ENCODE measurements around the gene IFIT5.
A peak's percentile ranks its signal among the peaks of the same experiment; 100 is the strongest.
"Not testable (repeated sequence)": the region's sequence is repeated elsewhere in the genome, so short reads cannot be mapped to it uniquely, and the experiment has no call there.

Gene IFIT5

GRCh38 chr10:89392974-89393373 is 21.4 kb upstream of the IFIT5 start:
- DNase-seq (ENCODE audit: low spot score), result peak; percentile 76

GRCh38 chr10:89393898-89394297 is 20.5 kb upstream of the IFIT5 start:
- no peak for DNase-seq (ENCODE audit: low spot score)

- DNase-seq (ENCODE audit: low spot score), result no peak
These were observed 19.2 kb upstream of the IFIT5 start for GRCh38 chr10:89395141-89395540.

GRCh38 chr10:89398003-89398749 is 16.2 kb upstream of the IFIT5 start:
- no peak for DNase-seq (ENCODE audit: low spot score)

DNA sequence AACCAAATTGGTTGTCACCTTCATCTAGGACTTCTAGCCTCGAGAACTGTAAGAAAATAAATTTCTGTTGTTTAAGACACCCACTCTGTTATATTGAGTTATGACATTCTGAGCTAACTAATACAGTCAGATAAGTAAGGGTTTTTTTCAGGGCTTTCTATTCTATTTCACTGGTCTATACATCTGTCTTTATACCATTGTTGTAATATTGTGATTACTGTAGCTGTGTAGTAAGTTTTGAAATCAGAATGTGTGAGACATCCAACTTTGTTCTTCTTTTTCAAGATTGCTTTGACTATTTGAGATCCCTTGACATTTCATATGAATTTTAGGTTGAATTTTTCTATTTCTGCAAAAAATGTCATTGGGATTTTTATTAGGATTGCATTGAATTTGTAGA is 14.4 kb upstream of the IFIT5 start:
- DNase-seq (ENCODE audit: low spot score), result no peak

DNA sequence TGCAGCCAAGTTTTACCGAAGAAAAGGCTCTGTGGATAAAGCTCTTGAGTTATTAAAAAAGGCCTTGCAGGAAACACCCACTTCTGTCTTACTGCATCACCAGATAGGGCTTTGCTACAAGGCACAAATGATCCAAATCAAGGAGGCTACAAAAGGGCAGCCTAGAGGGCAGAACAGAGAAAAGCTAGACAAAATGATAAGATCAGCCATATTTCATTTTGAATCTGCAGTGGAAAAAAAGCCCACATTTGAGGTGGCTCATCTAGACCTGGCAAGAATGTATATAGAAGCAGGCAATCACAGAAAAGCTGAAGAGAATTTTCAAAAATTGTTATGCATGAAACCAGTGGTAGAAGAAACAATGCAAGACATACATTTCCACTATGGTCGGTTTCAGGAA is 11.3 kb upstream of the IFIT5 start:
- DNase-seq (ENCODE audit: low spot score), result no peak

DNA sequence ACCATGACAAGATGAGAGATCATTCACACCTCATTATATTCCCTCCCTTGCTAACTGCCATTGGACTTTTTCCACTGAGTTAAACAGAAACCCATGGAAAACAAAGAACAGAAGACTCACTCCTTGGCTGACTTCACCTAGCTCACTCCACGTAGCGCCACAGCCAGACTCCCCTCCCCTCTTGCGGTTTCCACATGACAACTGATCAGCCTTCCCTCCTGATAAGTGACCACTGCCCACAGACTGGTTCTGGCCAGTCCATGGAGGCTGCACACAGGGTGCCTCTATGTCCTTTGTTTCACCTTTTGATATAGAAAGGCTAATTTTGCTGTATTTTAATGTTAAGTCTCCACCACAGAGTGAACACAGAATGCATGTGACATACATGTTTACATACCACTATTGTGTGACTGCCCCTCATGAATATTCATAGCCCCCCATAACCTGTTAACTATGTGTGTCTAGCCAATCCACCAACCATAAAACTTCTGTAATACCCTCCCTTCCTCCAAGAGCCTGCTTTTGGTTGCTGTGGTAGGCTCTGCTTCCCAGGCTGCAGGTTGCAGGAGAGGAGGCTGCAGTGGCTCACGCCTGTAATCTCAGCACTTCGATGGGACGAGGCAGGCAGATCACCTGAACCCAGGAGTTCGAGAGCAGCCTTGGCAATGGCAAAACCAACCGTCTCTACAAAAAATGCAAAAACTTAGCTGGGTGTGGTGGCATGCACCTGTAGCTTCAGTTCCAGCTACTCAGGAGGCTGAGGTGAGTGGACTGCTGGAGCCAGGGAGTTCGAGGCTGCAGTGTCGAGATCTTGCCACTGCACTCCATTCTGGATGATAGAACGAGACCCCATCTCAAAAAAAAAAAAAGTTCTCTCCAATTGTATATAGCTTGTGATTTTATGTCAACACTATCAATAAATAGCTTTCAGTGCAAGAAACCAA is 10.0 kb upstream of the IFIT5 start:
- no peak for DNase-seq (ENCODE audit: low spot score)

DNA sequence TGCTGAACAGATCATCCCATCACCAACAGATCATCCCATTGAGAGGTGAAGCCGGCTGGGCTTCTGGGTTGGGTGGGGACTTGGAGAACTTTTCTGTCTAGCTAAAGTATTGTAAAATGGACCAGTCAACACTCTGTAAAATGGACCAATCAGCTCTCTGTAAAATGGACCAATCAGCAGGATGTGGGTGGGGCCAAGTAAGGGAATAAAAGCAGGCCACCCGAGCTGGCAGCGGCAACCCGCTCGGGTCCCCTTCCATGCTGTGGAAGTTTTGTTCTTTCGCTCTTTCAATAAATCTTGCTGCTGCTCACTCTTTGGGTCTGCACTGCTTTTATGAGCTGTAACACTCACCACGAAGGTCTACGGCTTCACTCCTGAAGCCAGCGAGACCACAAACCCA is 8.2 kb upstream of the IFIT5 start:
- DNase-seq (ENCODE audit: low spot score), result not testable (repeated sequence)

GRCh38 chr10:89407792-89408191 is 6.6 kb upstream of the IFIT5 start:
- DNase-seq (ENCODE audit: low spot score), result not testable (repeated sequence)

- DNase-seq (ENCODE audit: low spot score), result not testable (repeated sequence)
These were observed 5.1 kb upstream of the IFIT5 start for GRCh38 chr10:89409282-89409681.

DNA sequence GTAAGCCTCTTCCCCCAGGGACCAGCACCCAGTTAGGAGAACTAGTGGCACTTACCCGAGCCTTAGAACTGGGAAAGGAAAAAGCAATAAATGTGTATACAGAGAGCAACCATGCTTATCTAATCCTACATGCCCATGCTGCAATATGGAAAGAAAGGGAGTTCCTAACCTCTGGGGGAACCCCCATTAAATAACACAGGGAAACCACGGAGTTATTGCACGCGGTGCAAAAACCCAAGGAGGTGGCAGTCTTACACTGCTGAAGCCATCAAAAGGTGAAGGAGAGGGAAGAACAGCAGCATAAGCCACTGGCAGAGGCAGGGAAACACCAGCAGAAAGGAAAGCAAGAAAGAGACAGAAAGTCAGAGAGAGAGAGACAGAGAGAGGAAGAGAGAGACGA is 3.8 kb upstream of the IFIT5 start:
- DNase-seq (ENCODE audit: low spot score), result not testable (repeated sequence)

GRCh38 chr10:89411135-89411534 is 3.2 kb upstream of the IFIT5 start:
- not testable (repeated sequence) for DNase-seq (ENCODE audit: low spot score)

DNA sequence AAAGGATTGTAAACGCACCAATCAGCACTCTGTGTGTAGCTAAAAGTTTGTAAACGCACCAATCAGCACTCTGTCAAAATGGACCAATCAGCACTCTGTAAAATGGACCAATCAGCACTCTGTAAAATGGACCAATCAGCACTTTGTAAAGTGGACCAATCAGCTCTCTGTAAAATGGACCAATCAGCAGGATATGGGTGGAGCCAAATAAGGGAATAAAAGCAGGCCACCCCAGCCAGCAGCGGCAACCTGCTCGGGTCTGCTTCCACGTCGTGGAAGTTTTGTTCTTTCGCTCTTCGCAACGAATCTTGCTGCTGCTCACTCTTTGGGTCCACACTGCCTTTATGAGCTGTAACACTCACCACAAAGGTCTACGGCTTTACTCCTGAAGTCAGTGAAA is 2.1 kb upstream of the IFIT5 start:
- not testable (repeated sequence) for DNase-seq (ENCODE audit: low spot score)

GRCh38 chr10:89413398-89413912 is 913 bp upstream of the IFIT5 start:
- no peak for DNase-seq (ENCODE audit: low spot score)

- peak; percentile 67 for DNase-seq (ENCODE audit: low spot score)
These were observed 782 bp downstream of the IFIT5 start for GRCh38 chr10:89414879-89415821.

DNA sequence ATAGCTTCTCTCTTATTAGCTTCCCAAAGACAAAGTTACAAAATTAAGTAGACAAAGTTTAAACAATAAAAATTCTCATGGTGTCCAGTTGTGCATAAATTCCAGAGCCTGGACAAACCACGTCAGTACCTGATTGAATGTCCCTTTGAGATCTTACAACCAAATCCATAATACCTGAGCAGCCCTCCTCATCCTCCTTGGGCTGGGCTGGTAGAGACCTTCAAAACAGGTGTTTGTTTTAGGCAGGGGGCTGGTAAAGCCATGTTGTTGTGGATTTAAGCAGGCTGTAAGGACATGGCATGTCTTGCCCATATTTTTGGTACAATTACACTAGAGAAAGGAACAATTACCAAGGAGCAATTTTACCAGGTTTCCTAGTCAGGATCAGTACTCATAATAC is 2.1 kb downstream of the IFIT5 start:
- DNase-seq (ENCODE audit: low spot score), result no peak

DNA sequence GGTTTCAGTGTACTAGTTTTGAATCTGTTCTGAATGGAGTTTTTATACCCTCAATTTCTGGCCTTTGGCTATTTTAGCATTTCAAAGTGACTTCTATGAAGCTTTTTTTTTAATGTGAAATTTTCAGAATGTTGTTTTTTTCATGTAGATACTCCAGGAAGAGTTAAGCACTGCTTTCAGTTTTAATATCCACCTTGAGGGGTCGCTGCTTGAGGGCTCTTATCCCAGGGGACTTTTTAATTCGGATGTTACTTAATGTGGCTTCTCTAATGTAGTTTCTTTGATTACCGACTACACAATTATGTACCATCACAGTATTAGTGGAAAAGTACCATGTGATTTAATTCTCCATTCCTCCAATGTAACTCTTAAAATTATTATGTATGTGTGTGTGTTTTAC is 5.2 kb downstream of the IFIT5 start:
- no peak for DNase-seq (ENCODE audit: low spot score)

DNA sequence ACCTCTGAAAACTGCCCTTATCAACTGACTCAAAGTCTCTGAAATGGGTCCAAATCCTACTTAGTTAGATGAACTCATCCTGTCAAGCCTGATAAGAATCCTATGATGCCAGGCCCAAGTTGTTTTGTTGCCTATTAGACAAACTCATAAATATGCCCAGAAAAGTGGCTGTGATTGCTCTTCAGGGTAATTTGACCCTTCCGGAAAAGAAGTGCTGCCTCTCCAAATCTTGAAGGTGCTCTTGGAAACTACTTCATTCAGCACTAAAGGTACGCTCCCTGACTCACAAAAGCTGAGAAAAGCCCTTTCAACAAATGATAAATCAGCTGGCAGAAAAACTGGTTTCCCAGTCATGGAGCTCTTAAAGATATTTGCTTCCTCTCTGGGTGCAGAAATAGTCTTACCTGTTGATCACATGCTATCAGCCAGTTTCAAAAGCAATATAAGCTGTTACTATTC is 6.7 kb downstream of the IFIT5 start:
- DNase-seq (ENCODE audit: low spot score), result no peak

DNA sequence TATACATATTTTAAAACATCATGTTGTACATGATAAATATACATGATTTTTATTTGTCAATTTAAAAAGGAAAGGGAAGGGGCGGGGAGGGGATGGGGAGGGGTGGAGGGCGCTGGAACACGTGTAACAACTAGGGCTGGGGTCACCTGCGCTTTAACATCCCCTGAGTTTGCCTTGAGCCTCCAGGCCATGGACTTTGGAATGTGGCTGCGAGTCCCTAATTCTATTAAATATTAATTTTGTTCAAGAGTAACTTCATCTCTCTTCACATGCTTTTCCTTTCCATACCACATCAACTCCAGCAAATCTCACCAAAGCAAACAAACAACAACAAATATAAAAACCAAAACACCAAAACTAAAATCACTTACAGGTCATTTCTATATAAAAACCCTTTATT is 10.6 kb downstream of the IFIT5 start:
- DNase-seq (ENCODE audit: low spot score), result no peak

DNA sequence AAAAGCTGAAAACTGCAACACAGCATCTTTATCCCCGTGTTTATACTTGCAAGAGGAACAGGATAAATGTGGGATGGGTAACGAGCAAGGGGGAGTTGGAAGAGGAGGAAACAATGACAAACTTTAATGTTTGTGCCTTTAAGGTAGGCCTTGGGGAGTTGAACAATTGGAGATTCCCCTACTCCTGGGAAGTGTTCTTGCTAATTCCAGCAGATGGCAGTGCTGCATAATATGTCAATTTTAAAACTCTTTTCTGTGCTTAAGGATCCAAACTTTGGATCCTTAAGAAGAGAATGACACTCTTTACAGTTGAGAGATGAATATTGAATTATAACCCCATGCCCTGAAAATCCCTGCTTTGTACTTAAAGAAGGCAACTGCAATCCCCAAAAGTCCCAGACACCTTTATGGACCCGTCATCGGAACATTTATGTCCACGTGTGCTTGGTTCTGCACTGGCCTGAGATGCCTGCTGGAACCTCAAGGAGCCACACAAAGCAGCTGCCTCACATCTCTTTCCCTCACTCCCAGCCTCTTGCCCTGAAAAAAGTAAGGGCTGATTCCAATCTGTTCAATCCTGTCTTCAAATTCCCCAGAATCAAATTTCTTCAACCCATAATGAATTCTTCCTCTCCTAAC is 12.0 kb downstream of the IFIT5 start:
- DNase-seq (ENCODE audit: low spot score), result peak; percentile 71

GRCh38 chr10:89427629-89428028 is 13.3 kb downstream of the IFIT5 start:
- peak; percentile 72 for DNase-seq (ENCODE audit: low spot score)
